ENCODE results near the gene PKNOX2.
A peak's percentile ranks its signal among the peaks of the same experiment; 100 is the strongest.

PKNOX2 gene

GRCh38 chr11:125337836-125338834 is 173.6 kb downstream of the PKNOX2 start:
- DNase-seq (ENCODE audit: low read depth, low spot score), result no peak

- peak; percentile 41 for DNase-seq (ENCODE audit: low read depth, low spot score)
Measured at GRCh38 chr11:125338886-125339811, 174.6 kb downstream of the PKNOX2 start.

- DNase-seq (ENCODE audit: low read depth, low spot score), result no peak
Measured at GRCh38 chr11:125341676-125342075, 177.1 kb downstream of the PKNOX2 start.

- DNase-seq (ENCODE audit: low read depth, low spot score), result no peak
Measured at GRCh38 chr11:125342281-125342930, 177.9 kb downstream of the PKNOX2 start.

- DNase-seq (ENCODE audit: low read depth, low spot score), result no peak
Measured at GRCh38 chr11:125343086-125343717, 178.7 kb downstream of the PKNOX2 start.

GRCh38 chr11:125343718-125344131 is 179.2 kb downstream of the PKNOX2 start:
- no peak for DNase-seq (ENCODE audit: low read depth, low spot score)

- no peak for DNase-seq (ENCODE audit: low read depth, low spot score)
Measured at GRCh38 chr11:125344846-125345420, 180.4 kb downstream of the PKNOX2 start.

GRCh38 chr11:125345421-125346178 is 181.0 kb downstream of the PKNOX2 start:
- peak; percentile 87 for DNase-seq (ENCODE audit: low read depth, low spot score)

- DNase-seq (ENCODE audit: low read depth, low spot score), result no peak
Measured at GRCh38 chr11:125346179-125346530, 181.6 kb downstream of the PKNOX2 start.

GRCh38 chr11:125346565-125347260 is 182.2 kb downstream of the PKNOX2 start:
- no peak for DNase-seq (ENCODE audit: low read depth, low spot score)

- no peak for DNase-seq (ENCODE audit: low read depth, low spot score)
Measured at GRCh38 chr11:125347261-125347585, 182.7 kb downstream of the PKNOX2 start.

- no peak for DNase-seq (ENCODE audit: low read depth, low spot score)
Measured at GRCh38 chr11:125348141-125348651, 183.6 kb downstream of the PKNOX2 start.

GRCh38 chr11:125348674-125349309 is 184.2 kb downstream of the PKNOX2 start:
- DNase-seq (ENCODE audit: low read depth, low spot score), result no peak

- no peak for DNase-seq (ENCODE audit: low read depth, low spot score)
Measured at GRCh38 chr11:125350206-125351032, 185.9 kb downstream of the PKNOX2 start.

- DNase-seq (ENCODE audit: low read depth, low spot score), result no peak
Measured at GRCh38 chr11:125351033-125351867, 186.7 kb downstream of the PKNOX2 start.

- no peak for DNase-seq (ENCODE audit: low read depth, low spot score)
Measured at GRCh38 chr11:125351868-125352250, 187.3 kb downstream of the PKNOX2 start.

- no peak for DNase-seq (ENCODE audit: low read depth, low spot score)
Measured at GRCh38 chr11:125356797-125357196, 192.2 kb downstream of the PKNOX2 start.
